SU-DHL-6 (cell line): ENCODE results near the gene GATAD2B.
"Not testable (repeated sequence)": the region's sequence is repeated elsewhere in the genome, so short reads cannot be mapped to it uniquely, and the experiment has no call there.

Experiments used
- EZH2phosphoT487 ChIP-seq: fragments of 200-600 bp; sonication (generic), shearing (Covaris generic); conservative IDR thresholded peaks from 2 replicates; pipeline ENCODE4 v1.6.1; 2018; ENCODE audit warnings: mild to moderate bottlenecking, antibody characterized with exemption, low read length, moderate library complexity, mixed read lengths
- TF ChIP-seq, protein P1 (sequence below): fragments of 200-600 bp; sonication (generic); IDR thresholded peaks from one replicate; pipeline ENCODE4 v1.5.1; 2017; ENCODE audit warnings: antibody characterized with exemption, mild to moderate bottlenecking, low read length, moderate library complexity; ENCODE audit not compliant: insufficient read depth, poor library complexity, severe bottlenecking

GRCh38 chr1:153840774-153841173 is 82.0 kb downstream of the GATAD2B start:
- TF ChIP-seq, protein P1, sequence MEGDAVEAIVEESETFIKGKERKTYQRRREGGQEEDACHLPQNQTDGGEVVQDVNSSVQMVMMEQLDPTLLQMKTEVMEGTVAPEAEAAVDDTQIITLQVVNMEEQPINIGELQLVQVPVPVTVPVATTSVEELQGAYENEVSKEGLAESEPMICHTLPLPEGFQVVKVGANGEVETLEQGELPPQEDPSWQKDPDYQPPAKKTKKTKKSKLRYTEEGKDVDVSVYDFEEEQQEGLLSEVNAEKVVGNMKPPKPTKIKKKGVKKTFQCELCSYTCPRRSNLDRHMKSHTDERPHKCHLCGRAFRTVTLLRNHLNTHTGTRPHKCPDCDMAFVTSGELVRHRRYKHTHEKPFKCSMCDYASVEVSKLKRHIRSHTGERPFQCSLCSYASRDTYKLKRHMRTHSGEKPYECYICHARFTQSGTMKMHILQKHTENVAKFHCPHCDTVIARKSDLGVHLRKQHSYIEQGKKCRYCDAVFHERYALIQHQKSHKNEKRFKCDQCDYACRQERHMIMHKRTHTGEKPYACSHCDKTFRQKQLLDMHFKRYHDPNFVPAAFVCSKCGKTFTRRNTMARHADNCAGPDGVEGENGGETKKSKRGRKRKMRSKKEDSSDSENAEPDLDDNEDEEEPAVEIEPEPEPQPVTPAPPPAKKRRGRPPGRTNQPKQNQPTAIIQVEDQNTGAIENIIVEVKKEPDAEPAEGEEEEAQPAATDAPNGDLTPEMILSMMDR = not testable (repeated sequence)
- TF ChIP-seq EZH2phosphoT487 = not testable (repeated sequence)
